ENCODE data around the gene NPHP1.
"Not testable (repeated sequence)": the region's sequence is repeated elsewhere in the genome, so short reads cannot be mapped to it uniquely, and the experiment has no call there.

Gene NPHP1

DNA sequence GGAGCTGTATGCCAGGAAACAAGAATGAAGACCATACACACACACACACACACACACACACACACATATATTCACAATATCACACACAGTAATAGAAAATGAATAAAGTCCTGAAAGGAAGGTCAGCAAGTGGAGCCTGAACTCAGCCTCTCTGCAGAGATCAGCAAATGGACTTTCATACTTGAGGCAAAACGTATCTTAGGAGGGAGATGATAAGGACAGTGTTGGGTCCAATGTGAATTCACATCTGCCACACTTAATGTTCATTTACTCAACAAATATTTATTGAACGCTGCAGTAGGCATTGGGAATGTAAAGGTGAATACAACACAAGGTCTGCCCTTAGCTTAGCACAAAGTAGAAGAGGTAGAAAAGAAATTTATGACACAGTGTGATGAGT is 10.3 kb upstream of the NPHP1 start:
- Histone ChIP-seq H3K9ac (ENCODE audit: low read depth, low read length, poor library complexity, severe bottlenecking) (no peak overlapping the region), H3K9me3 (ENCODE audit: insufficient read depth, low read depth, low read length) (peaks cover 7% of the 10 kb centered on the region; the same call in 1 of the 2 replicates), H3K36me3 (ENCODE audit: insufficient read depth, low read length) (0 out of 2 replicates have a peak, but pooled peaks cover 2% of the 10 kb centered on the region), H3K4me2 (ENCODE audit: low read depth, low read length, poor library complexity, severe bottlenecking) (no peak overlapping the region), H3K27me3 (ENCODE audit: insufficient read depth, low read length, poor library complexity, severe bottlenecking) (peaks cover 52% of the 10 kb centered on the region), H3K9me2 (replicated peaks; ENCODE audit: low read depth, low read length) (no peaks in the 10 kb centered on the region), H3K4me1 (ENCODE audit: insufficient read depth, low read length, poor library complexity, severe bottlenecking) (peaks cover 15% of the 10 kb centered on the region), H4K20me1 (ENCODE audit: insufficient read depth, low read length, poor library complexity, severe bottlenecking) (no peaks in the 10 kb centered on the region), H3K79me2 (ENCODE audit: insufficient read depth, low read length) (peaks cover 23% of the 10 kb centered on the region), H2AFZ (ENCODE audit: low read length) (no peak overlapping the region), H3K4me3 (ENCODE audit: low read length, poor library complexity, severe bottlenecking) (no peak overlapping the region), H3F3A (ENCODE audit: low read depth) (no peaks in the 10 kb centered on the region)
- no peak for TF ChIP-seq EZH2phosphoT487 (IDR thresholded peaks at IDR 0.05; ENCODE audit: borderline replicate concordance)
- TF ChIP-seq, protein P1, sequence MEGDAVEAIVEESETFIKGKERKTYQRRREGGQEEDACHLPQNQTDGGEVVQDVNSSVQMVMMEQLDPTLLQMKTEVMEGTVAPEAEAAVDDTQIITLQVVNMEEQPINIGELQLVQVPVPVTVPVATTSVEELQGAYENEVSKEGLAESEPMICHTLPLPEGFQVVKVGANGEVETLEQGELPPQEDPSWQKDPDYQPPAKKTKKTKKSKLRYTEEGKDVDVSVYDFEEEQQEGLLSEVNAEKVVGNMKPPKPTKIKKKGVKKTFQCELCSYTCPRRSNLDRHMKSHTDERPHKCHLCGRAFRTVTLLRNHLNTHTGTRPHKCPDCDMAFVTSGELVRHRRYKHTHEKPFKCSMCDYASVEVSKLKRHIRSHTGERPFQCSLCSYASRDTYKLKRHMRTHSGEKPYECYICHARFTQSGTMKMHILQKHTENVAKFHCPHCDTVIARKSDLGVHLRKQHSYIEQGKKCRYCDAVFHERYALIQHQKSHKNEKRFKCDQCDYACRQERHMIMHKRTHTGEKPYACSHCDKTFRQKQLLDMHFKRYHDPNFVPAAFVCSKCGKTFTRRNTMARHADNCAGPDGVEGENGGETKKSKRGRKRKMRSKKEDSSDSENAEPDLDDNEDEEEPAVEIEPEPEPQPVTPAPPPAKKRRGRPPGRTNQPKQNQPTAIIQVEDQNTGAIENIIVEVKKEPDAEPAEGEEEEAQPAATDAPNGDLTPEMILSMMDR (conservative IDR thresholded peaks at IDR 0.05; ENCODE audit: low read length): no peak

DNA sequence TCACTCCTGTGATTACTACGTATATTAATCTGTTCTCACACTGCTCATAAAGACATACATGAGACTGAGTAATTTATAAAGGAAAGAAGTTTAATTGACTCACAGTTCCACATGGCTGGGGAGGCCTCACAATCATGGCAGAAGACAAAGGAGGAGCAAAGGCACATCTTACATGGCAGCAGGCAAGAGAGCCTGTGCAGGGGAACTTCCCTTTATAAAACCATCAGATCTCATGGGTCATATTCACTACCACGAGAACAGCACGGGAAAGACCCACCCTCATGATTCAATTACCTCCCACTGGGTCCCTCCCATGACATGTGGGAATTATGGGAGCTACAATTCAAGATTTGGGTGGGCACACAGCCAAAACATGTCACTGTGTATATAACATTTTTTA is 8.7 kb upstream of the NPHP1 start:
- peaks cover 24% of the 10 kb centered on the region for H3K79me2 ChIP-seq (ENCODE audit: insufficient read depth, low read length)
- not testable (repeated sequence) for H3K4me3 ChIP-seq (ENCODE audit: low read length, poor library complexity, severe bottlenecking); H3K9me2 ChIP-seq (replicated peaks; ENCODE audit: low read depth, low read length); H3K36me3 ChIP-seq (ENCODE audit: insufficient read depth, low read length); H3K9ac ChIP-seq (ENCODE audit: low read depth, low read length, poor library complexity, severe bottlenecking); H4K20me1 ChIP-seq (ENCODE audit: insufficient read depth, low read length, poor library complexity, severe bottlenecking); H3K4me2 ChIP-seq (ENCODE audit: low read depth, low read length, poor library complexity, severe bottlenecking); H3F3A ChIP-seq (ENCODE audit: low read depth); H3K9me3 ChIP-seq (ENCODE audit: insufficient read depth, low read depth, low read length); H2AFZ ChIP-seq (ENCODE audit: low read length)
- H3K27me3 ChIP-seq (ENCODE audit: insufficient read depth, low read length, poor library complexity, severe bottlenecking): peaks cover 47% of the 10 kb centered on the region
- peaks cover 16% of the 10 kb centered on the region for H3K4me1 ChIP-seq (ENCODE audit: insufficient read depth, low read length, poor library complexity, severe bottlenecking)

DNA sequence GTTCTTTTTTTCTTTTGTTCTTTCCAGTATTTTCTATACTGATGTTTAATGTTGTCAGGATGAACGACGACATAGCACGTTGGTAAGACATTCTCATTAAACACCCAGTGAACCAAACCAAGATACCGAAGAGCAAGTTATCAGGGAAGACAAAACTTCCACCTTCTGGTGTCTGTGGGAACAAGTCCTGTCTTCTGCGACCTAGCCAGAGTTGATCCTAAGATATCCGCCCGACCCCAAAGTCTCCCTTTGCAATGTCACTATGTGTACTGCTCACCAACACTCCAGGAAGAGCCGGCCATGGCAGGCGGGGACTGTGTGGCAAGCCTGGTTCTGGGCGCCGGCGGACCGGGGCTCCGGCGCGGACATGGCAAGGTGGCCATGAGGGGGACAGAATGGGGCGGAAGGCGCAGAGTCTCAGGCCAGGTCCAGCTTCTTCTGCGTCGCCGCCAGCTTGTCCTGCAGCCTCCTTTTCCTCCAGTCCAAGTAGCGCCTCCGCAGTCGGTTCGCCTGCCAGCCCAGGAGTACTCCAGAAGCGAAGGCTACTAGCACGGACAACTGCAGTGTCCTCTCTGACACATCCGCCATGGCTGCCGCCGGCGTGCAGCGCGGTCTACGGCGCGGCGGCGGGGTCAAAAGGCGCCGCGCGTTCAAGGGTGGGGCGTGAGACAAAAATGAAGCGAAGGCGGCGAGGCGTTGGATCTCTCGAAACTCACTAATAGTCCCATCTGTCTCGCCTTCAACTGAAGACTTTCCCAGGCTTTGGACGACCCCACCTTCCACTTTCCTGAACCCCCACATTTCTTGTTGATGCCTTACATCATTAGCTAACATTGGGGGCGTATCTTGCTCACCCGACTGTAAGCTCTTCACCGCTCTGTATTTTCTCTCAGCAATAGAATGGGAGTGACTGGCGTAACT is 7.4 kb upstream of the NPHP1 start, which contains the start of gene MTLN:
Gene MTLN, minus strand, starts transcription at position 610 of the 921 bp plus-strand sequence. Its CDS starts 22 bp downstream, at position 588.
- Histone ChIP-seq H3K9ac (ENCODE audit: low read depth, low read length, poor library complexity, severe bottlenecking) (peak within 1 kb of the TSS; percentile 88), H3K4me3 (ENCODE audit: low read length, poor library complexity, severe bottlenecking) (peak within 1 kb of the TSS; percentile 95), H3F3A (ENCODE audit: low read depth) (no peaks in the 10 kb centered on the region), H3K9me3 (ENCODE audit: insufficient read depth, low read depth, low read length) (peaks cover 7% of the 10 kb centered on the region; the same call in 1 of the 2 replicates), H4K20me1 (ENCODE audit: insufficient read depth, low read length, poor library complexity, severe bottlenecking) (no peaks in the 10 kb centered on the region), H3K4me2 (ENCODE audit: low read depth, low read length, poor library complexity, severe bottlenecking) (peak within 1 kb of the TSS; percentile 86), H2AFZ (ENCODE audit: low read length) (peak within 1 kb of the TSS; percentile 97), H3K36me3 (ENCODE audit: insufficient read depth, low read length) (0 out of 2 replicates have a peak, but pooled peaks cover 3% of the 10 kb centered on the region), H3K4me1 (ENCODE audit: insufficient read depth, low read length, poor library complexity, severe bottlenecking) (peaks cover 16% of the 10 kb centered on the region), H3K9me2 (replicated peaks; ENCODE audit: low read depth, low read length) (no peaks in the 10 kb centered on the region), H3K79me2 (ENCODE audit: insufficient read depth, low read length) (peaks cover 24% of the 10 kb centered on the region), H3K27me3 (ENCODE audit: insufficient read depth, low read length, poor library complexity, severe bottlenecking) (peaks cover 37% of the 10 kb centered on the region)
- TF ChIP-seq, protein P1 (conservative IDR thresholded peaks at IDR 0.05; ENCODE audit: low read length): no peak
- TF ChIP-seq EZH2phosphoT487 (IDR thresholded peaks at IDR 0.05; ENCODE audit: borderline replicate concordance): no peak
